Measurements from ENCODE around the gene P2RX7.
"Not testable (repeated sequence)": the region's sequence is repeated elsewhere in the genome, so short reads cannot be mapped to it uniquely, and the experiment has no call there.

P2RX7 gene

GRCh38 chr12:121205491-121205890, 72.8 kb downstream of the P2RX7 start:
- DNase-seq (ENCODE audit: low spot score), result no peak

GRCh38 chr12:121208571-121208970, 75.9 kb downstream of the P2RX7 start:
- DNase-seq (ENCODE audit: low spot score), result not testable (repeated sequence)

GRCh38 chr12:121209221-121209620, 76.5 kb downstream of the P2RX7 start:
- DNase-seq (ENCODE audit: low spot score), result no peak

- peak; percentile 52 for DNase-seq (ENCODE audit: low spot score)
Measured at GRCh38 chr12:121209624-121210572, 77.2 kb downstream of the P2RX7 start, which contains the start of gene P2RX4. Gene P2RX4 (plus strand): TSS chr12:121210129. CDS start chr12:121210165, 36 bp downstream.

GRCh38 chr12:121212875-121213274, 80.2 kb downstream of the P2RX7 start:
- DNase-seq (ENCODE audit: low spot score), result no peak

- DNase-seq (ENCODE audit: low spot score), result no peak
Measured at GRCh38 chr12:121214166-121214777, 81.6 kb downstream of the P2RX7 start.

- DNase-seq (ENCODE audit: low spot score), result no peak
Measured at GRCh38 chr12:121214855-121215745, 82.4 kb downstream of the P2RX7 start.

- DNase-seq (ENCODE audit: low spot score), result no peak
Measured at GRCh38 chr12:121216102-121216501, 83.4 kb downstream of the P2RX7 start.

GRCh38 chr12:121217063-121217462, 84.4 kb downstream of the P2RX7 start:
- DNase-seq (ENCODE audit: low spot score), result no peak

GRCh38 chr12:121217761-121218160, 85.1 kb downstream of the P2RX7 start:
- no peak for DNase-seq (ENCODE audit: low spot score)

- no peak for DNase-seq (ENCODE audit: low spot score)
Measured at GRCh38 chr12:121218588-121219352, 86.1 kb downstream of the P2RX7 start.

- no peak for DNase-seq (ENCODE audit: low spot score)
Measured at GRCh38 chr12:121219353-121219986, 86.8 kb downstream of the P2RX7 start.

- DNase-seq (ENCODE audit: low spot score), result no peak
Measured at GRCh38 chr12:121222847-121223246, 90.2 kb downstream of the P2RX7 start.

GRCh38 chr12:121223292-121224285, 90.9 kb downstream of the P2RX7 start:
- no peak for DNase-seq (ENCODE audit: low spot score)

- DNase-seq (ENCODE audit: low spot score), result no peak
Measured at GRCh38 chr12:121224591-121224990, 91.9 kb downstream of the P2RX7 start.

- no peak for DNase-seq (ENCODE audit: low spot score)
Measured at GRCh38 chr12:121226399-121226798, 93.7 kb downstream of the P2RX7 start.

- not testable (repeated sequence) for DNase-seq (ENCODE audit: low spot score)
Measured at GRCh38 chr12:121226871-121227270, 94.2 kb downstream of the P2RX7 start.

GRCh38 chr12:121227294-121227693, 94.6 kb downstream of the P2RX7 start:
- DNase-seq (ENCODE audit: low spot score), result no peak

GRCh38 chr12:121228919-121229665, 96.4 kb downstream of the P2RX7 start:
- DNase-seq (ENCODE audit: low spot score), result no peak
